EL (cell line): ENCODE data around the gene POMP.

Experiments used
- DNase-seq: peaks from one replicate; pipeline ENCODE4 v3.0.0-alpha.2; 2016

POMP gene

GRCh38 chr13:28704282-28704681 lies 45.4 kb downstream of the POMP start:
- DNase-seq, result no peak

GRCh38 chr13:28704919-28705318 lies 46.0 kb downstream of the POMP start:
- DNase-seq, result no peak

- no peak for DNase-seq
Observed at GRCh38 chr13:28705461-28706083, 46.6 kb downstream of the POMP start.

- peak; percentile 82 for DNase-seq
Observed at GRCh38 chr13:28707629-28708427, 48.9 kb downstream of the POMP start.

GRCh38 chr13:28710161-28710560 lies 51.2 kb downstream of the POMP start:
- DNase-seq, result no peak

GRCh38 chr13:28714651-28715050 lies 55.7 kb downstream of the POMP start:
- DNase-seq, result no peak

GRCh38 chr13:28716511-28716910 lies 57.6 kb downstream of the POMP start:
- peak; percentile 89 for DNase-seq

- DNase-seq, result no peak
Observed at GRCh38 chr13:28717170-28717569, 58.2 kb downstream of the POMP start.

GRCh38 chr13:28718196-28718542 lies 59.2 kb downstream of the POMP start:
- DNase-seq, result peak; percentile 15

- peak; percentile 98 for DNase-seq
Observed at GRCh38 chr13:28718543-28719226, 59.8 kb downstream of the POMP start, which contains the start of gene SLC46A3. SLC46A3 (minus strand) TSS chr13:28718970; CDS start chr13:28717998, 972 bp downstream.

- peak; percentile 81 for DNase-seq
Observed at GRCh38 chr13:28719227-28720055, 60.5 kb downstream of the POMP start.

GRCh38 chr13:28723806-28724205 lies 64.9 kb downstream of the POMP start:
- no peak for DNase-seq

- DNase-seq, result no peak
Observed at GRCh38 chr13:28725046-28725610, 66.2 kb downstream of the POMP start.
